GM15510 (cell line): ENCODE measurements around the gene KRT1.

Source experiments
- POLR2A ChIP-seq: IDR thresholded peaks from 3 replicates; pipeline ENCODE4 v1.6.1; 2011; ENCODE audit warnings: borderline replicate concordance; ENCODE audit not compliant: insufficient read length; ENCODE audit errors: extremely low read depth

Gene KRT1

GRCh38 chr12:52630599-52631200, 49.5 kb downstream of the KRT1 start:
- TF ChIP-seq POLR2A: no peak

DNA sequence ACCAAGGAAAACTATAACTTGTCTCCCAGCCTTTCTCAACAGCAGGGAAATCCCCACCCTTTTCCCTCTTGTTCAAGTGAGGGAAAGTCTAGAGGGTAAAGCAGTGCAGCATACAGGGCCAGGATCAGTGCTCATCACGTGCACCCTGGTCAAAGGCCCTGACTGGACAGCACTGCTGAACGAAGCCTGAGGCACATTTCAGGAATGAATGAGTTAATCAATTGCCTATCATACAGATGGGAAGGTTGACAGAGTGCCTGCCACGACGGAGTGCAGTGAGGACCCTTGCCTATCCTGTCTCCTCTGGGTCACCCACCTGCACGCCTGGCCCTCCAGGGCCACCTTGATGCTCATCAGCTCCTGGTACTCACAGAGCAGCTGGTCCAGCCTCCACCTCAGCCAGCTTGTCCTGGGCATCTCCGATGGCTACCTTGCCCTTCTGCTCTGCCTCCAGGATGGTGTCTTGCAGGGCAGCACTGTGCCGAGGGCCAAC, 50.2 kb downstream of the KRT1 start:
- TF ChIP-seq POLR2A: no peak

- TF ChIP-seq POLR2A: no peak
Measured at GRCh38 chr12:52629281-52630007, 50.8 kb downstream of the KRT1 start.

GRCh38 chr12:52628841-52629240, 51.4 kb downstream of the KRT1 start:
- no peak for TF ChIP-seq POLR2A

DNA sequence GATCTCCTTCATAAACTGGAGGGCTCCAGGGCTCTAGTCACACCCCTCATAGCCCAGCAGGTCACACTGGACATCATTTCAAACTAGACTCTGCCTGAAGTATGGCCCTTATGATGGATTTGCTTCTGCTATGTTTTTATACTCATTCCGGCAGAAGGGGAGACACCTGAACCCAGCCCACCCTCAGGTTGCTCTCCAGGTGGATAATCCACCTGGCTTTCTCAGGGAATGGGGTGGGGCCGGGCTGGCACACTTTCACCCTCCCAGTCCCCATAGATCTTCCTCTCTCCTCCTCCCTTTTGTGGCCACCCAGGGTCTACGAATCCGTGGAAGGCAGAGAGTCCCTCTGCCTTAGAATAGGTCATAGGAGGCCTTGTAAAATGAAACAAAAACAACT, 52.1 kb downstream of the KRT1 start:
- no peak for TF ChIP-seq POLR2A

DNA sequence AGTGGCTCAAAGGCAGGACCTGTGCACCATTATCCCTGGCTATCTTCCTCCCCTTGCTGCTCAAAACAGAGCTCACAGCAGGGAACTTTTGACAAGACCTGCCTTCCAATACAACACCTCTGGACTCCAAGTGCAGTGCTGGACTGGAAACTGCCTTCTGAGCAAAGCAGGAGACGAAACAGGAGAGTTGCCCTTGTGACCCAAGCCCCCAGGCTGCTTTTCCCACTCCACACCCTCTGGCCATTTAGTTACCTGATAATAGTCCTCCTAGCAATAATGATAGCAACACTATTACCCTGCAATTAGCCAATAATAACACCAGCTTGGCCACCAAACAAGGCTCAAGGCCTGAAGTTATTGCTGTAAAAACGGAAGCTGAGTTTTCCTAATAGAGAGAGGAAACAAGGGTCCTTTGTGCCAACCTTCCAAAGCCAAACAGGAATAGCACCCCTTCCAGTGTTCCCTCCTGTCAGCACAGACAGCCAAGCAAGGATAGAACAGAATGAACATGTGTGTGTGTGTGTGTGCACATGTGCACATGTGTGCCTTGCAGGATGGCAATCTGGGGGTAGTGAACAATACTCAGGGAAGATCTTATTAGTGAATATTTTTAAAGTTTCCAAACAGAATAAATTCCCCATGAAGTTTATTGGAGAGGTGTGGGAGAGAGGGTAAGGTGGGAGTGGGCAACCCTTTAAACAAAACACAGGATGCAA, 52.7 kb downstream of the KRT1 start:
- no peak for TF ChIP-seq POLR2A
